Stomach (tissue), 9 donors: ENCODE data around the gene OR51M1. TPM values are rescaled to one million over a fixed set of nuclear protein-coding genes. Genes with fewer than 3 reads are reported as not detected.
"Not testable (repeated sequence)": the region's sequence is repeated elsewhere in the genome, so short reads cannot be mapped to it uniquely, and the experiment has no call there.

Source experiments
- DNase-seq, 2 donors: peaks; one replicate each; pipeline versions ENCODE4 v3.0.0 to v3.0.0-alpha.2; 2013 to 2019
- H3K27ac ChIP-seq, 5 donors: fragments of 200-600 bp in 4 of 5; sonication (generic) in 4 of 5; one replicate each; pipeline ENCODE4 v1.5.1; 2013 to 2019; ENCODE audit warnings: mild to moderate bottlenecking in 1 of 5, moderate library complexity in 1 of 5
- H3K27me3 ChIP-seq, 3 donors: fragments of 200-600 bp; sonication (generic); one replicate each; pipeline ENCODE4 v1.5.1; 2017 to 2019; ENCODE audit warnings: mixed run types in 1 of 3
- H3K36me3 ChIP-seq, 4 donors: fragments of 200-600 bp; sonication (generic); 1 replicate in 3 of 4; 2 replicates in 1 of 4; pipeline ENCODE4 v1.5.1; 2016 to 2019
- H3K4me1 ChIP-seq, 4 donors: fragments of 200-600 bp; sonication (generic); one replicate each; pipeline ENCODE4 v1.5.1; 2016 to 2019
- H3K4me3 ChIP-seq, 4 donors: fragments of 200-600 bp; sonication (generic) in 3 of 4; one replicate each; pipeline ENCODE4 v1.5.1; 2016 to 2019; ENCODE audit warnings: mild to moderate bottlenecking in 1 of 4
- H3K9me3 ChIP-seq, 4 donors: fragments of 200-600 bp; sonication (generic); one replicate each; pipeline ENCODE4 v1.5.1; 2016 to 2019
- CTCF ChIP-seq, 7 experiments: fragments of 450-650 bp in 4 of 7; fragments of 200-600 bp in 3 of 7; sonication (generic) in 3 of 7; IDR thresholded peaks; one replicate each; pipeline ENCODE4 v1.5.1; 2016 to 2019; ENCODE audit warnings: antibody characterized with exemption in 7 of 7, control low read depth in 2 of 7, mild to moderate bottlenecking in 1 of 7
- EP300 ChIP-seq: sonication (generic); formaldehyde crosslinking; IDR thresholded peaks from one replicate; pipeline ENCODE4 v1.6.1; 2017; ENCODE audit warnings: antibody characterized with exemption
- POLR2A ChIP-seq, 4 donors: fragments of 450-650 bp; IDR thresholded peaks; one replicate each; pipeline ENCODE4 v1.6.1; 2016; ENCODE audit warnings: antibody characterized with exemption in 4 of 4, control low read depth in 2 of 4, mild to moderate bottlenecking in 1 of 4, moderate library complexity in 1 of 4
- POLR2AphosphoS5 ChIP-seq, 3 donors: sonication (generic); formaldehyde crosslinking; IDR thresholded peaks; one replicate each; pipeline ENCODE4 v1.6.1; 2016; ENCODE audit warnings: antibody characterized with exemption in 3 of 3
- WGBS, 5 donors: extraction: QIAGEN DNeasy Blood & Tissue Kit in 3 of 5; methylation state at CpG; one replicate each; pipeline versions ENCODE4 v1.1.5 to v1.1.7; 2013 to 2018; 5-methylcytosine and 5-hydroxymethylcytosine counted together
- intact Hi-C: fragments of 100-400 bp; cut with DNase I; formaldehyde crosslinking; loops from one replicate; pipeline ENCODE4 v1.15.1; 2023; ENCODE audit warnings: low total_unique reads
- polyA plus RNA-seq, 3 donors: library from polyadenylated mRNA; stranded (reverse); fragments of 200-250 nt; gene quantifications; one replicate each; pipeline ENCODE4 v1.2.3, GENCODE V29; 2013
- total RNA-seq, 5 donors: library from RNA; depleted of rRNA; stranded (reverse); fragments of >200 nt; gene quantifications; one replicate each; pipeline versions ENCODE4 v1.1.0 to v1.2.3, GENCODE V29; 2014 to 2016
- donor health status: healthy with polysubstance abuse.
- donor health status: Bipolar disorder and iron deficiency.
- donor health status: healthy.

The OR51M1 gene
- total and polyA plus RNA-seq, 8 donors = not detected

- WGBS, 5 donors = 41 to 67% (median 53%) methylated on average over 1 of the region's 1 CpG
- intact Hi-C loops = no loop called here
- H3K4me3 ChIP-seq = no peak within 1 kb of the TSS
- no peaks in the 10 kb centered on the region for H3K9me3 ChIP-seq
- H3K27me3 ChIP-seq = no peaks in the 10 kb centered on the region
- DNase-seq = no peak
- TF ChIP-seq CTCF (IDR thresholded peaks at IDR 0.05) (no peak), POLR2AphosphoS5 (IDR thresholded peaks at IDR 0.05) (no peak), POLR2A (IDR thresholded peaks at IDR 0.05) (no peak), EP300 (no peak)
- no peaks in the 10 kb centered on the region for H3K36me3 ChIP-seq
- no peaks in the 10 kb centered on the region for H3K4me1 ChIP-seq
- no peak within 1 kb of the TSS for H3K27ac ChIP-seq
These were observed 32.4 kb upstream of the OR51M1 start, which contains the start of gene OR51B6 for GRCh38 chr11:5351208-5351607. Gene OR51B6 (plus strand): TSS chr11:5351508. CDS start chr11:5351508, 0 bp downstream.

- DNase-seq, H3K4me1 ChIP-seq, H3K4me3 ChIP-seq, H3K36me3 ChIP-seq, H3K9me3 ChIP-seq, H3K27me3 ChIP-seq, H3K27ac ChIP-seq, intact Hi-C loops: not testable (repeated sequence)
- WGBS, 5 donors = 77 to 85% (median 84%) methylated on average over 4 to 5 of the region's 5 CpGs
These were observed 27.6 kb upstream of the OR51M1 start for GRCh38 chr11:5356031-5356430.

- no peaks in the 10 kb centered on the region for H3K36me3 ChIP-seq
- H3K27me3 ChIP-seq = no peaks in the 10 kb centered on the region
- 52 to 67% (median 58%) methylated on average over 3 of the region's 3 CpGs for WGBS, 5 donors
- H3K27ac ChIP-seq = no peak overlapping the region
- no peak overlapping the region for H3K4me3 ChIP-seq
- H3K9me3 ChIP-seq = no peaks in the 10 kb centered on the region
- no peaks in the 10 kb centered on the region for H3K4me1 ChIP-seq
- DNase-seq = no peak
- no peak for TF ChIP-seq CTCF (IDR thresholded peaks at IDR 0.05)
- TF ChIP-seq POLR2A (IDR thresholded peaks at IDR 0.05) = no peak
- no peak for TF ChIP-seq EP300
- no peak for TF ChIP-seq POLR2AphosphoS5 (IDR thresholded peaks at IDR 0.05)
- intact Hi-C loops = no loop called here
These were observed 21.5 kb upstream of the OR51M1 start for GRCh38 chr11:5362017-5362625.

GRCh38 chr11:5363679-5364078, 19.9 kb upstream of the OR51M1 start:
- intact Hi-C loops = no loop called here
- DNase-seq = no peak
- no peaks in the 10 kb centered on the region for H3K9me3 ChIP-seq
- H3K4me3 ChIP-seq = no peak overlapping the region
- H3K27ac ChIP-seq = no peak overlapping the region
- H3K36me3 ChIP-seq = no peaks in the 10 kb centered on the region
- no peak for TF ChIP-seq EP300
- TF ChIP-seq CTCF (IDR thresholded peaks at IDR 0.05) = no peak
- no peak for TF ChIP-seq POLR2AphosphoS5 (IDR thresholded peaks at IDR 0.05)
- no peak for TF ChIP-seq POLR2A (IDR thresholded peaks at IDR 0.05)
- H3K4me1 ChIP-seq = no peaks in the 10 kb centered on the region
- no peaks in the 10 kb centered on the region for H3K27me3 ChIP-seq
- WGBS, 5 donors = 79 to 95% (median 93%) methylated on average over 1 of the region's 1 CpG

- Histone ChIP-seq H3K9me3 (no peaks in the 10 kb centered on the region), H3K27ac (no peak overlapping the region), H3K27me3 (no peaks in the 10 kb centered on the region), H3K4me1 (no peaks in the 10 kb centered on the region), H3K4me3 (no peak overlapping the region), H3K36me3 (no peaks in the 10 kb centered on the region)
- DNase-seq = no peak
- WGBS, 5 donors = 38 to 65% (median 54%) methylated on average over 2 of the region's 2 CpGs
- TF ChIP-seq CTCF (IDR thresholded peaks at IDR 0.05) = no peak
- TF ChIP-seq POLR2A (IDR thresholded peaks at IDR 0.05) = no peak
- TF ChIP-seq EP300 = no peak
- no peak for TF ChIP-seq POLR2AphosphoS5 (IDR thresholded peaks at IDR 0.05)
- intact Hi-C loops = no loop called here
These were observed 19.4 kb upstream of the OR51M1 start for GRCh38 chr11:5364214-5364613.

- H3K27ac ChIP-seq, H3K4me3 ChIP-seq, H3K4me1 ChIP-seq, H3K9me3 ChIP-seq, H3K36me3 ChIP-seq, H3K27me3 ChIP-seq, intact Hi-C loops, DNase-seq: not testable (repeated sequence)
- WGBS, 5 donors = 78 to 95% (median 87%) methylated on average over 6 of the region's 6 CpGs
These were observed 17.2 kb upstream of the OR51M1 start for GRCh38 chr11:5366365-5366764.
